Panc1 (cell line): ENCODE results near the gene FAF2.

Source experiments
- POLR2AphosphoS5 ChIP-seq: IDR thresholded peaks from 2 replicates; pipeline ENCODE4 v1.6.1; 2012; ENCODE audit warnings: mild to moderate bottlenecking, low read depth, low read length, moderate library complexity
- TF ChIP-seq, protein P1 (sequence below): fragments of 450-650 bp; IDR thresholded peaks from 2 replicates; pipeline ENCODE4 v1.5.1; 2017; ENCODE audit warnings: mild to moderate bottlenecking

DNA sequence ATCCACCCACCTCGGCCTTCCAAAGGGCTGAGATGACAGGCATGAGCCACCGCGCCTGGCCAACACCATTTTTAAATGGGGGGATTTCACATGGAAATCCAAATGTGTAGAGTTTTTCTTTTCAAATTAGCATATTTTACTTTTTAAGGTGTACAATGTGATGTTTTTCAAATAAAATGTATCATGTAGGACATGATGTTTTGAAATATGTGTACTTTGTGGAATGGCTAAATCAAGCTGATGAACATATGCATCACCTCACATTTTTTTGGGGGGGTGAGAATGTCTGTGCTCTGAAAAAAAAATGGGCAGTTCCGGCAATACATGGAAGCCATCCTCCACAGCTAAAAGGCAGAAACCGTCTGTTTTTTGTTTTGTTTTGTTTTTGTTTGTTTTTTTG lies 3.4 kb upstream of the FAF2 start:
- TF ChIP-seq, protein P1, sequence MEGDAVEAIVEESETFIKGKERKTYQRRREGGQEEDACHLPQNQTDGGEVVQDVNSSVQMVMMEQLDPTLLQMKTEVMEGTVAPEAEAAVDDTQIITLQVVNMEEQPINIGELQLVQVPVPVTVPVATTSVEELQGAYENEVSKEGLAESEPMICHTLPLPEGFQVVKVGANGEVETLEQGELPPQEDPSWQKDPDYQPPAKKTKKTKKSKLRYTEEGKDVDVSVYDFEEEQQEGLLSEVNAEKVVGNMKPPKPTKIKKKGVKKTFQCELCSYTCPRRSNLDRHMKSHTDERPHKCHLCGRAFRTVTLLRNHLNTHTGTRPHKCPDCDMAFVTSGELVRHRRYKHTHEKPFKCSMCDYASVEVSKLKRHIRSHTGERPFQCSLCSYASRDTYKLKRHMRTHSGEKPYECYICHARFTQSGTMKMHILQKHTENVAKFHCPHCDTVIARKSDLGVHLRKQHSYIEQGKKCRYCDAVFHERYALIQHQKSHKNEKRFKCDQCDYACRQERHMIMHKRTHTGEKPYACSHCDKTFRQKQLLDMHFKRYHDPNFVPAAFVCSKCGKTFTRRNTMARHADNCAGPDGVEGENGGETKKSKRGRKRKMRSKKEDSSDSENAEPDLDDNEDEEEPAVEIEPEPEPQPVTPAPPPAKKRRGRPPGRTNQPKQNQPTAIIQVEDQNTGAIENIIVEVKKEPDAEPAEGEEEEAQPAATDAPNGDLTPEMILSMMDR, result no peak
- no peak for TF ChIP-seq POLR2AphosphoS5
